ENCODE data around the gene SGPP2. TPM values are rescaled to one million over a fixed set of nuclear protein-coding genes. Genes with fewer than 3 reads are reported as not detected.

The SGPP2 gene
- polyA plus RNA-seq, 1 donor (not counting 4 experiments of a cell fraction or from before 2014, with no cell fraction given): 2.6 TPM

GRCh38 chr2:222525811-222526210 lies 101.5 kb downstream of the SGPP2 start:
- dilution Hi-C loops (cut with MboI; ENCODE audit: extremely low pct_ligation_motif_present, low sequenced_read_pairs): no loop called here
- DNase-seq (ENCODE audit: low read depth, low spot score) (no peak), FAIRE-seq (no peak)
- H3K36me3 ChIP-seq (ENCODE audit: control insufficient read depth in 2 of 2, extremely low read depth in 1 of 2, insufficient read depth in 2 of 2, low read length in 2 of 2): no peaks in the 10 kb centered on the region
- H3K79me2 ChIP-seq (ENCODE audit: control insufficient read depth, insufficient read depth, low read length): no peaks in the 10 kb centered on the region
- no peak overlapping the region for H3K9ac ChIP-seq (ENCODE audit: control insufficient read depth, extremely low read depth, insufficient read depth, low read length)
- no peaks in the 10 kb centered on the region for H3K9me1 ChIP-seq (ENCODE audit: control insufficient read depth, extremely low read depth, insufficient read depth, low read length)
- H3K4me2 ChIP-seq (ENCODE audit: control insufficient read depth, extremely low read depth, insufficient read depth, low read depth, low read length): no peak overlapping the region
- H3K4me1 ChIP-seq (ENCODE audit: control insufficient read depth, extremely low read depth, insufficient read depth, low read length): no peaks in the 10 kb centered on the region
- no peak overlapping the region for H2AFZ ChIP-seq (ENCODE audit: control insufficient read depth, low read length)
- no peaks in the 10 kb centered on the region for H3K9me3 ChIP-seq (ENCODE audit: control insufficient read depth, low read depth, low read length)
- H3K4me3 ChIP-seq (ENCODE audit: control insufficient read depth in 2 of 3, extremely low read depth in 1 of 3, insufficient read depth in 2 of 3, low read depth in 1 of 3, low read length in 3 of 3): no peak overlapping the region
- no peak overlapping the region for H3K27ac ChIP-seq (ENCODE audit: control insufficient read depth, insufficient read depth, low read length)
- no peak for TF ChIP-seq EZH2 (IDR thresholded peaks at IDR 0.05; ENCODE audit: low read length)
- no peak for TF ChIP-seq CTCF (optimal IDR thresholded peaks at IDR 0.05 in 1 of 3, IDR thresholded peaks at IDR 0.05 in 1 of 3, conservative IDR thresholded peaks at IDR 0.05 in 1 of 3; ENCODE audit: extremely low read depth in 1 of 3, insufficient read depth in 2 of 3, low read length in 3 of 3)
- H3K27me3 ChIP-seq (ENCODE audit: control insufficient read depth, extremely low read depth, insufficient read depth, low read length): no peaks in the 10 kb centered on the region
- no peaks in the 10 kb centered on the region for H4K20me1 ChIP-seq (ENCODE audit: control insufficient read depth, extremely low read depth, insufficient read depth, low read length)

GRCh38 chr2:222526480-222527277 lies 102.3 kb downstream of the SGPP2 start:
- Histone ChIP-seq H3K4me1 (ENCODE audit: control insufficient read depth, extremely low read depth, insufficient read depth, low read length) (no peaks in the 10 kb centered on the region), H3K36me3 (ENCODE audit: control insufficient read depth in 2 of 2, extremely low read depth in 1 of 2, insufficient read depth in 2 of 2, low read length in 2 of 2) (no peaks in the 10 kb centered on the region), H4K20me1 (ENCODE audit: control insufficient read depth, extremely low read depth, insufficient read depth, low read length) (no peaks in the 10 kb centered on the region), H2AFZ (ENCODE audit: control insufficient read depth, low read length) (no peak overlapping the region), H3K9me3 (ENCODE audit: control insufficient read depth, low read depth, low read length) (no peaks in the 10 kb centered on the region), H3K9ac (ENCODE audit: control insufficient read depth, extremely low read depth, insufficient read depth, low read length) (no peak overlapping the region), H3K27ac (ENCODE audit: control insufficient read depth, insufficient read depth, low read length) (no peak overlapping the region), H3K4me2 (ENCODE audit: control insufficient read depth, extremely low read depth, insufficient read depth, low read depth, low read length) (no peak overlapping the region), H3K27me3 (ENCODE audit: control insufficient read depth, extremely low read depth, insufficient read depth, low read length) (no peaks in the 10 kb centered on the region), H3K4me3 (ENCODE audit: control insufficient read depth in 2 of 3, extremely low read depth in 1 of 3, insufficient read depth in 2 of 3, low read depth in 1 of 3, low read length in 3 of 3) (no peak overlapping the region), H3K79me2 (ENCODE audit: control insufficient read depth, insufficient read depth, low read length) (no peaks in the 10 kb centered on the region), H3K9me1 (ENCODE audit: control insufficient read depth, extremely low read depth, insufficient read depth, low read length) (no peaks in the 10 kb centered on the region)
- FAIRE-seq: no peak
- no peak for TF ChIP-seq EZH2 (IDR thresholded peaks at IDR 0.05; ENCODE audit: low read length)
- no peak for TF ChIP-seq CTCF (optimal IDR thresholded peaks at IDR 0.05 in 1 of 3, IDR thresholded peaks at IDR 0.05 in 1 of 3, conservative IDR thresholded peaks at IDR 0.05 in 1 of 3; ENCODE audit: extremely low read depth in 1 of 3, insufficient read depth in 2 of 3, low read length in 3 of 3)
- dilution Hi-C loops (cut with MboI; ENCODE audit: extremely low pct_ligation_motif_present, low sequenced_read_pairs): no loop called here
- DNase-seq (ENCODE audit: low read depth, low spot score): no peak
